ENCODE measurements around the gene FOXRED1. TPM values are rescaled to one million over a fixed set of nuclear protein-coding genes. Genes with fewer than 3 reads are reported as not detected.
A peak's percentile ranks its signal among the peaks of the same experiment; 100 is the strongest.

Gene FOXRED1
- 10 to 100 TPM; 19.0 to 37.0 (median 20.5) TPM for polyA plus RNA-seq

DNA sequence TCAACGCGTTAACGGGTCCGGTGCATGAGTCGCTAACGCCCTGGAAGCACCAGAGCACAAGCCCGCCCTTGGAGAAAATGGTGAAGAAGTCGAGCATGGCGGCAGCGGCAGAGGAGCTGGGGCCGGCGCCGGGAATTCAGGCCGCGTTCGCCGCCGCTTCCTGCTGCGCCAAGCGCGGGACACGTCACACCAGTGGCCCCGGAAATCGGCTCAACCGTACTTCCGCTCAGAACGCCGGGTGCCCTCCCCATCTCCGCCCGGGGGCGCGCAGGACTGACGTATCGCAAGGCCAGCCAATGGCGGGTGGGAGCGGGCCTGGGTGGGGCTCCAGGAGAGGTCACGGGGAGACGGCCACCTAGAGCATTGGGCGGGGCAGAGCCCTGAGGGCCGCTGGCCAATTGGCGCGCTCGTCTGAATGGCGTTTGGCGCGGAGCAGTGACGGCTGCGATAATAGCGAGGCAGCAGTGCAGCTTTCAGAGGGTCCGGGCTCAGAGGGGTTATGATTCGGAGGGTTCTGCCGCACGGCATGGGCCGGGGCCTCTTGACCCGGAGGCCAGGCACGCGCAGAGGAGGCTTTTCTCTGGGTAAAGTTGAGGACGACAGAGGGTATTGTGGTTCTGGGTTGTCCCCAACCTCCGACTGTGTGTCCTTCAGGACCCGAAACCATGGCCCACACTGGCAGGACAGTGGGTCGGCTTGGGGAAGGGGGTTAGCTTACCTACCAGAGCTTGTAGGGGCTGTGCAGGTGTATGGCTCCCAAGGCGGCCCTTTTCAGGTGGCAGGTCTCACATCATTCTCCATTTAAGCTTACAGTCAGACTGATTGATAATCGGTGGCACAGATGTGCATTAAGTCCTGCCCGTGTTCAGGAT lies at the start of gene FOXRED1, which contains the start of gene SRPRA:
Gene FOXRED1 (plus strand): TSS at position 447 of the 872 bp plus-strand sequence. CDS start 53 bp downstream, at position 500.
Gene SRPRA (minus strand): TSS at position 188 of the 872 bp plus-strand sequence. CDS start 91 bp downstream, at position 97.
- Mint-ChIP-seq H3K9me3 (no peaks in the 10 kb centered on the region), H3K36me3 (peaks cover 14 to 37% (median 27%) of the 10 kb centered on the region in 3 donors), H3K27me3 (ENCODE audit: low read depth in 3 of 3) (peaks cover 1 to 11% (median 3%) of the 10 kb centered on the region in 3 donors), H3K4me1 (peaks cover 36 to 45% of the 10 kb centered on the region in 2 donors), H3K27ac (peak within 1 kb of the TSS; percentile 96 to 99 (median 98)), H3K4me3 (peak within 1 kb of the TSS; percentile 94 to 98 (median 97))
- DNase-seq: peak; percentile 100

DNA sequence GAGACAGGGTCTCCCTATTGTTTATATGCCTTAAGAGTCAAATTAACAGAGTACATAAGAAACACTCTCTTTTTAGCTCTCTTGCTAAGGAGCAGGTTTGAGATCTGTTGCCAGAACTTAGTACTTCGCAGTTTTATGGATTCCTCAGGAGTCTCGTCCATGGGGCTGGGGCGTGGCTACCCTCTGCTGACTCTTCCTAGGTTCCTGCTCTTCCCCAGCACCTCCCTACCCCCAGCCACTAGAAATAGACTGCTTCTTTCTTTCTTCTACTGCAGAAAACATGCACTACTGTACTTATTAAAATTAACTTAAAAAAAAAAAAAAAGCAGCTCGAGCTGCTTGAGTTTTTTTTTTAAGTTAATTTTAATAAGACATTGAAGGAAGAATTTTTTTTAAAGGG lies 49.4 kb upstream of the FOXRED1 start:
- DNase-seq: no peak
- Mint-ChIP-seq H3K27me3 (ENCODE audit: low read depth in 3 of 3) (no peaks in the 10 kb centered on the region), H3K4me1 (no peaks in the 10 kb centered on the region)

DNA sequence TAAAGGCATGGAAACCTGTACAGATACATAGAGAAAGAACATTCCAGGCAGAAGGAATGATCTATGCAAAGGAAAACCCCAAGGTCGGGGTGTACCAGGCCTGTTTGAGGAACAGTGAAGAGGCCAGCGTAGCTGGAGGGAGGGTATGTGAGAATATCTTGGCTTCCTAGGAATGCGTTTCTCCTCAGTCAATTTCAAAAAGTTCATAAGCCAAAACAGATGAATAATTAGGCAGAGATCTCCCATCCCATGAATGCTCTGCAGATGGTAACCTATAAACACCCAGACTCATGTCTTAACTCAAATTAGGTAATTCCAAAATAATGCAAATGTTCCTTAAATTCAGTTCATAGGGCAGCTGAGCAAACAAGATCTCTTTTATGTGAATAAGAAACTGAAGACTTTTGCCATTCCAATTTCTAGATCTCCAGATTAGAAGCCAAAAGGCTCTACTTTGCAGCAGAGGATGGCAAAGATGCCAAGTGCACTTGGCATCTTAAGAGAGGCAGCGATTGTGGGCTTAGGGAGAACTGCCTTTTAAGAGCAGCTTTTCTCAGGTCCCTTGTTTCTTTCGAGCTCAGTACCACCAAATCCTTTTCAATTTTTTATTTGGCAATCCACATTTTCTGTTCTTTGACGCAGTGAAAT lies 44.2 kb upstream of the FOXRED1 start:
- peaks cover 0 to 2% (median 0%) of the 10 kb centered on the region in 3 donors for H3K36me3 Mint-ChIP-seq
- H3K9me3 Mint-ChIP-seq: no peaks in the 10 kb centered on the region
- H3K4me1 Mint-ChIP-seq: no peaks in the 10 kb centered on the region
- H3K4me3 Mint-ChIP-seq: no peak overlapping the region
- peaks cover 0 to 3% (median 0%) of the 10 kb centered on the region in 3 donors for H3K27me3 Mint-ChIP-seq (ENCODE audit: low read depth in 3 of 3)
- DNase-seq: no peak
- H3K27ac Mint-ChIP-seq: no peak overlapping the region

More for the DNA sequence above, 49.4 kb upstream of the FOXRED1 start:
- Mint-ChIP-seq H3K9me3 (no peaks in the 10 kb centered on the region), H3K27ac (no peak overlapping the region), H3K4me3 (no peak overlapping the region), H3K36me3 (no peaks in the 10 kb centered on the region)

DNA sequence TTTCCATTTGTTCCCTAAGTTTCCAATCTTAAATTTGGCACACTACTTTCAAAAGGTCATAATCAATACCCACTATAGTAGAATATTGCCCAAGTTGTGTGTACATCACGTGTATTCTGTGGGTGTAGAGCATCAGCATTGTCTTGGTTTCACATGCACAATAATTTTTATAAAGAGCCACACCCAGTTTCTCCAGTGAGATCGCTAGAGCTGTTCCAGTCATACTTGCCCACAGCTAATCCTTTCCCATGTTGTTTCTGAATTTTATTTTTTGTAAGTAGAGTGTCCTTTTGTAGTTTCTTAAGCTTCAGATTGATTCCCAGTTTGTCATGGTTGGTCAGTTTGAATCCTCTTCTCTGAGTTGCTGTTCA lies 43.7 kb upstream of the FOXRED1 start:
- no peaks in the 10 kb centered on the region for H3K4me1 Mint-ChIP-seq
- no peak overlapping the region for H3K27ac Mint-ChIP-seq
- no peaks in the 10 kb centered on the region for H3K9me3 Mint-ChIP-seq

DNA sequence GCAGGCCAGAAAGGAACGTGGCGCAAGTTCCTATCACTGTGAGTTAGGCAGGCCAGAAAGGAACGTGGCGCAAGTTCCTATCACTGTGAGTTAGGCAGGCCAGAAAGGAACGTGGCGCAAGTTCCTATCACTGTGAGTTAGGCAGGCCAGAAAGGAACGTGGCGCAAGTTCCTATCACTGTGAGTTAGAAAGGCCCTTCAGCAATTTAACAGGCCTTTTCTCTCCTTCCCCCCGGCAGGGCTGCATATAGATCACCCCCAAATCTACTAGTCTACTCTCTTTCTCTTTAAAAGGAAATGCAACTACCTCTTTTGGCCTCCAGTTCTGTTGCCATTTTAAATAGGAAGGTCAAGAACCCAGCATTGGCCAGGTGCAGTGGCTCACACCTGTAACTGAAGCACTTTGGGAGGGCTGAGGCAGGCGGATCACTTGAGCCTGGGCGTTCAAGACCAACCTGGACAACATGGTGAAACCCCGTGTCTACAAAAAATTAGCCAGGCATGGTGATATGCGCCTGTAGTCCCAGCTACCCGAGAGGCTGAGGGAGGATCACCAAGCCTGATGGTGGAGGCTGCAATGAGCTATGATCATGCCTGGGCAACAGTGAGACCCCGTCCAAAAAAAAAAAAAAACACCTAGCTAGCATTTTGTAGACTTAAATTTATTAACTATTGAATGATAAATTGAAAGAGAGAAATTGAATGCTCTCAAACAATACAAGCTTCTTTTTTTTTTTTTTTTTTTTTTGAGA lies 42.4 kb upstream of the FOXRED1 start:
- no peak overlapping the region for H3K27ac Mint-ChIP-seq
- peaks cover 0 to 3% (median 0%) of the 10 kb centered on the region in 3 donors for H3K27me3 Mint-ChIP-seq (ENCODE audit: low read depth in 3 of 3)
- peaks cover 0 to 3% (median 0%) of the 10 kb centered on the region in 3 donors for H3K36me3 Mint-ChIP-seq
- H3K4me3 Mint-ChIP-seq: no peak overlapping the region
- no peaks in the 10 kb centered on the region for H3K4me1 Mint-ChIP-seq
- H3K9me3 Mint-ChIP-seq: no peaks in the 10 kb centered on the region
- DNase-seq: no peak

More for the DNA sequence above, 43.7 kb upstream of the FOXRED1 start:
- no peak for DNase-seq
- peaks cover 0 to 3% (median 0%) of the 10 kb centered on the region in 3 donors for H3K27me3 Mint-ChIP-seq (ENCODE audit: low read depth in 3 of 3)
- H3K4me3 Mint-ChIP-seq: no peak overlapping the region
- peaks cover 0 to 3% (median 0%) of the 10 kb centered on the region in 3 donors for H3K36me3 Mint-ChIP-seq

DNA sequence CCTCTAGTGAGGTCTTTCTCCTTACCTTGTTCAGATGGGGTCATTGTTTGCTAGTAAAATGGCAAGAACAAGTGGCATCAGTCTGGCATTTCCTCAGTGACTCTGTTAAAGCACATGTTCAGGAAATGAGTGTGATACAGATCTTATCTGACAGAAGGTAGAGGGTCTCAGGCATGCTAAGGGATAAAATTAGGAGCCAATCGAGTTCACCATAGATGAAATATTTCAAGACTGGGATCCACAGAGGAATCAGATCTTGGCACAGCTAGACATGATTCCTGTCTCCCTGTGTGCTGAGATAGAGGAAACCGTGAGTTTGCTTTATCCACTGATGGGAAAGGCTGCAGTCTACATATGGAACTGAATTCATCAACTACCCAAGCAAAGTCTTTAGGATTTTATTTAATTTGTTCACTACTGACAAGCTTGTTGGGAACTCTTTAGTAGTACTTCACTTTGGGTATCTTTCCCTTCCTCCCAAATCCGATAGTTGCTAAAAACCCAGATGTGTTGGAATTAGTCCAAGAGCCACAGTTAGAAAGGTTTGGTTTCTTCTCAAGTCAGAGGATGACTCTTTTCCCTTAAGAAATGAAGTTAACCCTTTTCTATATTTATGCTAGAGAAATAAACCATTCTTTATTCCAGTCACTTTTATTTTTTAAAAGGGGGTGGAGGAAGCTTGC lies 39.0 kb upstream of the FOXRED1 start:
- no peak overlapping the region for H3K4me3 Mint-ChIP-seq
- H3K4me1 Mint-ChIP-seq: no peaks in the 10 kb centered on the region
- H3K9me3 Mint-ChIP-seq: no peaks in the 10 kb centered on the region
- H3K27me3 Mint-ChIP-seq (ENCODE audit: low read depth in 3 of 3): peaks cover 0 to 3% (median 0%) of the 10 kb centered on the region in 3 donors
- peaks cover 0 to 3% (median 0%) of the 10 kb centered on the region in 3 donors for H3K36me3 Mint-ChIP-seq
- H3K27ac Mint-ChIP-seq: no peak overlapping the region
- DNase-seq: no peak

DNA sequence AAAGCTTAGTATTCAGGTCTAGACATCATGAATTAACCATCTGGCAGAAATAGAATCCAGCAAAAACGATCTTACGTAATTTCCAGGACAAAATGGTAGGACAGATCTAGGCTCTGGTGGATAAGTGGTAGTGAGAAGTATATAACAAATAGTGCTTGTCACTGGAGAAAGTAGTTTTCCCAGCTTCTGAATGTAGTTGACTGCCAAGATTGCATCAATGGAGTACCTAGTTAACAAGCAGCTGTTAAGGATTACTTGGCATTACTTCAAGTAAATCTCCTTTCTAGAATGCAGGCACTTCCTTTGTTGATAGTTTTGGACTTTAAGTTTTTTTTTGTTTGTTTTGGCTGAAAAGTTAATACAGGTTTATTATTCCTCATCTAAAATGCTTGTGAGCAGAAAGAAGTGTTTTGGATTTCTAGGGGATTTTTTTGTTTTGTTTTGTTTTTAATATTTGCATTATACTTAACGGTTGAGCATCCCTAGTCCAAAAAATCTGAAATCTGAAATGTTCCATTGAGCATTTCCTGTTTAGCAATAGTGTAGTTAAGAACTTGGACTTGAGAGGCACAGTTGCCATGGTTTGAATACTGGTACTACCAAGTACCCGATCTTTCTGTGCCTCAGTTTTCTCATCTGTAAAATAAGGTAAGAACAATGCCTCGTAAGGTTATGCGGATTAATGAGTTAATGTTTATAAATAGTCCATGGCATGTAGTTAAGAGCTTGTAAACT lies 37.1 kb upstream of the FOXRED1 start:
- no peak for DNase-seq
- no peak overlapping the region for H3K27ac Mint-ChIP-seq
- peaks cover 0 to 5% (median 0%) of the 10 kb centered on the region in 3 donors for H3K27me3 Mint-ChIP-seq (ENCODE audit: low read depth in 3 of 3)
- no peak overlapping the region for H3K4me3 Mint-ChIP-seq
- no peaks in the 10 kb centered on the region for H3K9me3 Mint-ChIP-seq
- H3K36me3 Mint-ChIP-seq: peaks cover 5 to 15% (median 7%) of the 10 kb centered on the region in 3 donors
- H3K4me1 Mint-ChIP-seq: no peaks in the 10 kb centered on the region

DNA sequence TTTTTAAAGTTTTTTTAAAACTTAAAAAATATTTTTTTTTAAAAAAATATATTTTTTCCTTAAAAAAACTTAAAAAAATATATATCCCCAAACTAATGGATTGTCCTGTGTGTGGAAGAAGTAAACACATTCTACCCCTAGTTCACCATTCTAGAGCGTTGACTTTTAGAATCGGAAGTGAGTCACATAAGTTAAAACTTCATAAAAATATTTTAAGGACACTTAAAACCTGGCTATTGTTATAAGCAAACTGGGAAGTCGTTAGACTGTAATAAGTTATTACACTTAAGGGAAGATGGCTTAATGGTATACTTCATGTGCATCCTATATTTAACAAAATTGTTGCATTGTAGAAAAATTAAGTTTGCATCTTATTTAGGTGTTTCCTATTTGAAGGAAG lies 36.3 kb upstream of the FOXRED1 start:
- Mint-ChIP-seq H3K9me3 (no peaks in the 10 kb centered on the region), H3K27me3 (ENCODE audit: low read depth in 3 of 3) (peaks cover 0 to 5% (median 0%) of the 10 kb centered on the region in 3 donors), H3K27ac (no peak overlapping the region), H3K4me1 (no peaks in the 10 kb centered on the region), H3K36me3 (peaks cover 5 to 15% (median 7%) of the 10 kb centered on the region in 3 donors), H3K4me3 (no peak overlapping the region)
- no peak for DNase-seq

DNA sequence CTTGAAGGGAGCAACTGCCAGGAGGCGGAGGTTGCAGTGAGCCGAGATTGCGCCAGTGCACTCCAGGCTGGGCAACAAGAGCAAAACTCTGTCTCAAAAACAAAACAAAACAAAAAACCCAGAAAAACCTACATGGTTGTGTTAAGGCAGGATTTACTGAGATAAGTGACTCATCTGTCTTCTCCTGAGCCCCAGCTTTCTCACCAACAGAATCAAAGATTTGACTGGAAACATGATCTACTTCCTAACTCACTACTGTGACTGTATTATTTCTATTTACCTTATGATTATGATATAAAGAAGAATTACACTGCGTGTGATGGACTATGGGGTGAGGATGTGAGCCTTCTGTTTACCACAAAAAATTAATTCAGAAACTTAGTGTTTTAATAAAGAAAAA lies 35.6 kb upstream of the FOXRED1 start:
- H3K27me3 Mint-ChIP-seq (ENCODE audit: low read depth in 3 of 3): peaks cover 0 to 5% (median 0%) of the 10 kb centered on the region in 3 donors
- H3K4me1 Mint-ChIP-seq: no peaks in the 10 kb centered on the region
- H3K4me3 Mint-ChIP-seq: no peak overlapping the region
- H3K27ac Mint-ChIP-seq: no peak overlapping the region
- H3K36me3 Mint-ChIP-seq: peaks cover 5 to 18% (median 7%) of the 10 kb centered on the region in 3 donors
- no peaks in the 10 kb centered on the region for H3K9me3 Mint-ChIP-seq
- DNase-seq: no peak

DNA sequence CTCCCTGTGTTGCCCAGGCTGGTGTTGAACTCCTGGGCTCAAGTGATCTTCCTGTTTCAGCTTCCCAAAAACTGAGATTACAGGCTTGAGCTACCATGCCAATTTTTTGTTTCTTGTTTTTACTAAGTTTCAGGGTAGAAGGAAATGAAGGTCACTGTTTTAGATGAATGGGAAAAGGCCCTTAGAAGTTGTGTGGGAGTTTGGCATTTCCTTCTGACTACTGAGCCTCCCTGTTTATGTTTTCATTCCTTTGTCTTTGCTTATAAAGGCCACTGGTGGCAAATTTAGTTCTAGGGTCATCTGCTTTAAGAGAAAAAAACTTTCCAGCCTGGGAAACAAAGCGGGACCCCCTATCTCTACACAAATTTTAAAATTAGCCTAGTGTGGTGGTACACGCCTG lies 22.3 kb upstream of the FOXRED1 start:
- Mint-ChIP-seq H3K4me1 (no peaks in the 10 kb centered on the region), H3K27ac (no peak overlapping the region), H3K36me3 (peaks cover 5 to 25% (median 12%) of the 10 kb centered on the region in 3 donors), H3K9me3 (no peaks in the 10 kb centered on the region), H3K4me3 (no peak overlapping the region), H3K27me3 (ENCODE audit: low read depth in 3 of 3) (peaks cover 0 to 2% (median 0%) of the 10 kb centered on the region in 3 donors)
- no peak for DNase-seq

DNA sequence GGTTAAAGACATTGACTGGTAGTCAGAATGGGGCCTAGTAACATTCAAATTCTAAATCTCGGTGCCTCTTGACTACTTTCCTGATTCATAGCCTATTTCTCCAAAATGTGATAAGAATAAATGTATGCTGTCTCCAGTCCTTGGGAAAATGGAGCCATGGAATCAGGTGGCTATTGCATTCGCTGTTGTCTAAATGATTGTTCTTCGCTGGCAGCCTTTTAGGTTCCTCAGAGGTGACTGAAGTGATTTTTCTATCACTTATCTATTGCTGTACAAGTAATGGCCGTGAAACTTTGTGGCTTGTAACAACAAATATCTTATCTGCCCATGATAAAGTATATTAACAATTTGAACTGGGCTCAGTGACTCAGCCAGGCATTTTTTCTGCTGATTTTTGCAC lies 15.7 kb upstream of the FOXRED1 start:
- peaks cover 5 to 15% (median 9%) of the 10 kb centered on the region in 3 donors for H3K36me3 Mint-ChIP-seq
- no peaks in the 10 kb centered on the region for H3K4me1 Mint-ChIP-seq
- no peak for DNase-seq
- no peak overlapping the region for H3K27ac Mint-ChIP-seq
- no peak overlapping the region for H3K4me3 Mint-ChIP-seq
- H3K9me3 Mint-ChIP-seq: no peaks in the 10 kb centered on the region
- H3K27me3 Mint-ChIP-seq (ENCODE audit: low read depth in 3 of 3): no peaks in the 10 kb centered on the region

DNA sequence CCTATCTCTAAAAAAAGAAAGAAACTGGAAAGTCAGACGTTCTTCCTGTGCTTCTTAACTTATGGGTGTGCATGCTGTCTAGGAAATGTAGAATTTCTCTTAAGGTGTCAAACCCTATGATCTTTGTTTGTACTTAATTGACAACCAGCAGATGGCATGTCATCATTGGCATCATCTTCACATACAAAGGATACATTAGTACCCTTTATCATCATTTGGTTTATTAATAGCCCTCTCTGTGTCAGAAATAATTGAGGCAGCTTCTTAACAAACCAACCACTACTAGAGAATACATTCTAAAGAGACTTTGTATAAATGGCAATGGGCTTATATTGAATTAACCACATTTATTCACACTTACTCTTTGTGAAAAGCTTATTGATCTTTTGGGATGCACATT lies 14.1 kb upstream of the FOXRED1 start:
- Mint-ChIP-seq H3K4me1 (no peaks in the 10 kb centered on the region), H3K27ac (peak overlapping the region in 2 of 6 donors; percentile 19 to 21), H3K27me3 (ENCODE audit: low read depth in 3 of 3) (no peaks in the 10 kb centered on the region), H3K36me3 (peaks cover 5 to 15% (median 6%) of the 10 kb centered on the region in 3 donors), H3K4me3 (no peak overlapping the region), H3K9me3 (no peaks in the 10 kb centered on the region)
- DNase-seq: no peak

Data from immature natural killer cell (primary cell).